GM21515 (cell line): ENCODE data around the gene IVL.

ENCODE experiments used
- ATAC-seq: cut with Tn5 transposase; IDR thresholded peaks from one replicate; pipeline ENCODE4 v1.9.1; 2021; ENCODE audit not compliant: unreplicated experiment

The IVL gene, protein sequence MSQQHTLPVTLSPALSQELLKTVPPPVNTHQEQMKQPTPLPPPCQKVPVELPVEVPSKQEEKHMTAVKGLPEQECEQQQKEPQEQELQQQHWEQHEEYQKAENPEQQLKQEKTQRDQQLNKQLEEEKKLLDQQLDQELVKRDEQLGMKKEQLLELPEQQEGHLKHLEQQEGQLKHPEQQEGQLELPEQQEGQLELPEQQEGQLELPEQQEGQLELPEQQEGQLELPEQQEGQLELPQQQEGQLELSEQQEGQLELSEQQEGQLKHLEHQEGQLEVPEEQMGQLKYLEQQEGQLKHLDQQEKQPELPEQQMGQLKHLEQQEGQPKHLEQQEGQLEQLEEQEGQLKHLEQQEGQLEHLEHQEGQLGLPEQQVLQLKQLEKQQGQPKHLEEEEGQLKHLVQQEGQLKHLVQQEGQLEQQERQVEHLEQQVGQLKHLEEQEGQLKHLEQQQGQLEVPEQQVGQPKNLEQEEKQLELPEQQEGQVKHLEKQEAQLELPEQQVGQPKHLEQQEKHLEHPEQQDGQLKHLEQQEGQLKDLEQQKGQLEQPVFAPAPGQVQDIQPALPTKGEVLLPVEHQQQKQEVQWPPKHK

DNA sequence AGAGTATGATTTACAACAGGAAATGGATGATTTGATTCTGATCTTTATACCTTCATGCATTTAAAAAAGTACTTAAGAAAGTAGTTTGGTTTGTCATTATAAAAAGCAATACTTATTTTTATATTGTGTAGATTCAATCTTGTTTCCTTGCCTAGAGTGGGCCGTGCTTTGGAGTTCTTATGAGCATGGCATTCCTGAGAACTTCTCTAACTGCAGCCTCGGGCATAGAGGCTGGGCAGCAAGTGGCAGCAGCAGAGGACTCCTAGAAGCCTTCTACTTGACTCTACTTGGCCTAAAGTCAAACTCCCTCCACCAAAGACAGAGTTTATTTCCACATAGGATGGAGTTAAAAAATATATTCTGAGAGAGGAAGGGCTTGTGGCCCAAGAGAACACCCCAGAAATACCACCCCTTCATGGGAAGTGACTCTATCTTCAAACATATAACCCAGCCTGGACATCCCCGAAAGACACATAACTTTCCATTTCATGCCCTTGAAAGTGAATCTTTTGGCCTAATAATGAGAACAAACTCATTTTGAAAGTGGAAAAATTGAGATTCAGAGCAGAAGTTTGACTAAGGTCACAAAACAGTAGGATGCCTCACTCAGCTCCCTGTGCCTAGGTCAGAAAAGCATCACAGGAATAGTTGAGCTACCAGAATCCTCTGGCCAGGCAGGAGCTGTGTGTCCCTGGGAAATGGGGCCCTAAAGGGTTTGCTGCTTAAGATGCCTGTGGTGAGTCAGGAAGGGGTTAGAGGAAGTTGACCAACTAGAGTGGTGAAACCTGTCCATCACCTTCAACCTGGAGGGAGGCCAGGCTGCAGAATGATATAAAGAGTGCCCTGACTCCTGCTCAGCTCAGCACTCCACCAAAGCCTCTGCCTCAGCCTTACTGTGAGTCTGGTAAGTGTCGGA lies at the start of gene IVL:
IVL (plus strand) TSS at position 861 of the 916 bp plus-strand sequence. CDS start 1,252 bp downstream, outside the sequence.
- ATAC-seq = no peak

DNA sequence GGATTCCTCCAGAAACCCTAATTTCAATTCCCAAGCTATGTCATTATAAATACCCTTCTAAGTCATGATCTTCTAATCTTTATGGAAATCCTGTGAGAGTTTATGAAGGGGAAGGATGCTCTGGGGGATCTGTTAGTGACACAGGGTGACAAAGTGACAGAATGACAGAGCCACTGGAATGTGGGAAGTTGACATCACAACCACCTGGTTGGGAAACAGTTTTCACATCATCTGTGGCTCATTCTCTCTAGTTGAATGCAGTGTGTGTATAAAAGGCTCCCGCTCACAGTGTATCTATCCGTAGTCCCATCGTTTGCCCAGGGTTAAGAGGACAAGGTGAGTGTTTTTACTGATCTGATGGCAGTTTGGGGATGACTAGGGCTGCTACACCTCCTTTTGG lies 48.6 kb upstream of the IVL start, which contains the start of gene LCE7A:
LCE7A (plus strand) TSS at position 301 of the 400 bp plus-strand sequence. CDS start 702 bp downstream, outside the sequence.
- ATAC-seq = no peak

DNA sequence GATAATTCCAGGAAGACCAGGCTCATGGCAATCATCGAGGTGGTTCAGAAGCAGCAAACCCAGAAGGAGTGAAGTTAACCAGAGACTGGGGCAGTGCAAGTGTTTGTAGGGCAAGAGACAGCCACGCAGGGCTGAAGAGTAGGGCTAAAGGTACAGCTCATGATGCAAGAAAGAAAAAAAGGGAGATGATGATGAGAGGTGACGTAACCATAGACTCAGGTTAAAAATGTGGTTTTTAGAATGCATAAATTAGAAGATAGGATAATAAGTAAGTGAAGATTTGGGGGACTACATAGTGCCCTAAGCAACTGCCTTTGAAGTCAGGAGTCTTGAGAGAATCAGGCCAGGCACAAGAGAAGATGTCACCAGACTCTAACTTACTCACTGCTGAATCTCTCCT lies 48.2 kb upstream of the IVL start:
- ATAC-seq = no peak

DNA sequence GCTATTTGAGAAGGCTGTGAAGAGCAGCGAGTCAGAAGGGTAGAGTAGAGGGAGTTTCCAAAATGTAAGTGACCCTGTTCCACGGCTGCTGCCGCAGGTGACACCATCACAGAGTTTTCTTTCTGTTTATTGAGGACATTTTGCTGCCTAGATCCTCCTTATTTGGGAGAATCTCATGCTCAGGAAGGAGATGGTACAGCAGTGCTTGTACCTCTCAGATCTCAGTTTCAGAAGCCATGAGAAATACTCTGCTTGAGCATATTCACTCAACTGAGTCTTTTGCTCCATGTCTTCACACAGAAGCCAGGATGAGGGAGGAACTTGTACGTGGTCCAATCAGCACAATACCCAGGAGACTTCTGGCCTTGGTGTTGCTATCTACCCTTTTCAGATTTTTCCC lies 47.0 kb upstream of the IVL start:
- ATAC-seq = no peak

DNA sequence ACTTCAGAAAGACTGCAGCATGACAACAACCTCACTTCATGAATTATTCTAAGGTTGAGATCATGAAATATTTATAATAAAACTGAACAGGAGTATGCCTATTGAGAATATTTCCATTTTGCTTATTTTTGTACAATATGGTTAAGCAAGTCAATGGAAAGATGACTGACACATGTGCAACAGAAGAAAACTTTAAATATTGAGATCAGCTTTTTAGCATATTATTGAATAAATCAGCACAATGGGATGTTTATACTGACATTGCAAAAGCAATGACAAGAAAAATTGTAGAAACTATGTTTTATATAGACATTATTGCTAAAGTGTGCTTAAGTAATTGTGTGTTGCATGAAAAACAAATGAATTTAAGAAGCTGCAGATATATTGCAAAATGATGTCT lies 43.9 kb upstream of the IVL start:
- ATAC-seq = no peak

DNA sequence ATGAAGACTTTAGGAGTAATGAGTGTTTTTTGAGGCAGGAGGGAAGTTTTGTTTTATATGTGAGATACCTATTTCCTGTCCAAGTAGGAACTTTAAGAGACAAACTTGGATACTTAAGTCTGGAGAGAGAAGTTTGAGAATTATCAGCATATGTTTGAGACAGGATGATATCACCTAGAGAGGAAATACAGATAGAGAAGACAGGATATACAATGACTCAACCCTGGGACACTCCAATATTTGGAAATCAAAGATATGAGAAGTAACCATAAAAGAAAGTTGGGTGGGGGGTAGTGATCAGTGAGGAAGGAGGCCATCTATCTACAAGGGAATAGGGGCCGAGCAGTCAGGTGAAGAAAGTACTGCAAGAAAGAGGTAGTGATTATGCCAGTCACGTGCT lies 42.0 kb upstream of the IVL start:
- no peak for ATAC-seq

DNA sequence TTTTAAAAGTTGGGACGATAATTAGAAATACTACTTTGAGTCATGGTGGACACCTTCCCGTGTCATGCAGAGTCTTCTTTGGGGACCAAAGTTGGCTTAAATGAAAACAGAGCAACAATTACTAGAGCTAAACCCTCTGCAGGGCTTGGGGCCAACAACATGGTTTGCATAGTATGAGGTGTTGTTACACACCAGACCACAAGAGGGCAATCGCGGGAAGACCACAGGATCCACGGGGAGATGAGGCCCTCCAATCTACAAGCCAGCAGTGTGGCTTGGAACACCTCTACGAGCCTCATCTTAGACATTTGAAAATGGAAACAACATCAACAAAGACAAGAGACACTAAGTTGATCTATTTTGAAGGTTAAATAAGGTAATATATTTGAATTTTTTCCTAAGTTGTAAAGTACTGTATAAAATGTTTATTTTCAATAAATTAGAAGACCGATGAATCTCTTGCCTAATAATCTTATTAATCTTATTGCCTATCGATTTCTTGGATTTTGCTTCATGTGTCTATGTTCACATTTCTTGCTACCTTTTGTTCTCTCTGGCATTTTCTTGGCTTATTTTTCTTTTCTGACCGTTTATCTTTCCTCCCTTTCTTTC lies 38.4 kb upstream of the IVL start:
- no peak for ATAC-seq

DNA sequence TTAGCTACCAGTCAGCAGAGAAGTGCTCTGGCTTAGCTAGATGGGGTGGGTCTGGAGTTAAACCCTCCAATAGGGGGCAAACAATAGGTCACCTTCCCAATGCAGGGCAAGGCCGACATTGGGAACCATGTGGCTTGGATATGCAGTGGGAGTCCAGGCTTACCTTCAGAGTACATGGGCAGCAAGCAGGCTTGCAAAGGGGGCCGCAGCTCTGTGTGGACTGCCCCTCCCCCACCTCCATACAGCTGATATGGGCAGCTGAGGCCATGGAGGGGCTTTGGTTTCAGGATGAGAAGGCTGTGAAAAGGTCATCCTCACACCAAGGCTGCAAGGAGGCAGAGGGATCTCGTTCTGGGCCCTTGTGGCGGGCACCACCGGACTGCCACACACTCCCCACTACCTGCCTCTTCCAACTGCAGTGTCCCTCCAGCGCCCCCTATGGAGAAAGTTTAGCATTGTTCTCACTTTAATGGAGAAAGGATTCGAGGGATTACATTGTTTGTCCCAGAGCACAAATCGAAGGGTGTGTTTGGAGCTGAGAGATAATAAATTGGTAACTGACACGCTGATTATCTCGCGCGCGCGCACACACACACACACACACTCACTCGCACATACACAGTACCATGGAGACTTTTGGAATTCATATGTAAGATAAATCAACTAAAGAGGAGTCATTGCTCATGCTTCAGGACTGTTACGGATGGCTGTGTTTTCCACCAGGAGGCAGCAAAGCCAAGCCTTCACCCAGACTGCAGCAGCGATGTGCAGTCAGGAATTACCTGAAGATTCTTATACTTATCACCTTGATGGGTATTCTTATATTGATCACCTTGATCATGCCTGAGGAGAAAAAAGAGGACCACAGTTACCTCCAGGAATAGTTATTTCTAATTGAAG lies 37.3 kb upstream of the IVL start:
- ATAC-seq = no peak

DNA sequence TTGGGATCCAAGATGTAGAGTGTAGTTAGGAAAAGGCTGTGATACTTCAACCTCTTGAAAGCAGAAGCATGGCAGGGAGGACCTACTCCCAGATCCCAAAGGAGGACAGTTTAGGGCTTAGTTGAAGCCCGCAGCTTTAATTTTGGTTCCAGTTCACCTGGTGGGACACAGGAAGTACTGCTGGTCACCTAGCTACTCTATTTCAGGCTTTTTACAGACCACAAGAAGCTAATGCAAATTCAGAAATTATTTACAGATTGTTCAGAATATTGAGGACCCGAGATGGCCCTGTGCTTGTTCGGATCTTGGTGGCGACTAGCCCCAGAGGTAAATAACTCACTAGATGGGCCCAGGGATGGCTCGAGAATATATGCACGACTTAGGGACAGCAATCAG lies 36.6 kb upstream of the IVL start:
- no peak for ATAC-seq

DNA sequence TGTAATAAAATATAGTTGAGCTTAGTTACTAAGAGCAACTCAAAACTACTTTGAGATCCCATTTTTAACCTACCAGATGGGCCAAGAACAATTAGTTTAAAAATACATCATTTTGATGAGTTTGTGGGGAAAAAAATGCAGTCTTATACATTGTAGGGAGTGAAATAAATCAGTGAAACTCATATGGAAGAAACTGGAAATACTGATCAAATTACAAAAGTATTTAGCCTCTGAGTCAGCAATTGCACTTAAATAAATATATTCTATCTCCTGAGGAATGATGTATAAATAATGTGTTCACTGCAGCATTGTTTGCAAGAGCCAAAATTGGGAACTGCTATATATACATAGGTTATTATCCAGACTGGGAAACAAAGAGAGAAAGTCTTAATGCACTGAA lies 34.9 kb upstream of the IVL start:
- ATAC-seq = no peak

DNA sequence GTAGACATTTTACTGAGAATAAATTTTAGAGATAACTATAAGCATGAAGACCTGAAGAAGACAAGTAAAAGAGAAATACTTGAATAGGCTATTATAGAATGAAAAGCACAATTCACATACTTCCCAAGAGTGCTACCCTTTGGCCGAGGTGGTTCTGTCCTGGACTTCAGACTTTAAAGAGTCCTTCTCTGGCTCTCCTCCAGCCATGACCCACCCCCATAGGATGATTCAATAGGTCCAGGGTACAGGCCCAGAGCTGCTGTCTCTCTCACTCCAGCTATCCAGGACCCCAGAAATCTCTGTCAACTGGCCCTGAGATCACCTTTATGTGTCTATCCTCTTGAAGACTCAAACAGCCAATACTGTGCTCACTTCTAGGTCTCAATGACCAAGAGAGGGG lies 31.5 kb upstream of the IVL start:
- no peak for ATAC-seq

DNA sequence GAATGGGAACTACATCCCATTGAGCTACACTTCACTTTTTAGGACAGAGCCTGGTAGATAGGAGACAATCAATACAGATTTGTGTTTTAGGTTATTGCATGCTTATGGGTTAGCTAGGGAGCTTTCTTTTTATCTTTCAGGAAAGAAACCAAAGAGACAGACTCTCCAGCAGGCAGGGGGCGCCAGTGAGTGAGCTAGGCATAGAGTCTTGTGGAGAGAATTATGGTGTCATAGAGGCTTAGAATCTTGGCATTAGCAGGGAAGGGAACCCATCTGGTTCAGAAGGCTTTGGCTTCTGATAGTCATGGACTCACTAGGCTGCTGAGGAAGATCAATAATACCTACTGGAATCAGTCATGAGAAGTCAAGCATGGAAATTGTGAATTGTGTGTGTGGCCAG lies 30.3 kb upstream of the IVL start, which contains the start of gene SMCP:
SMCP (plus strand) TSS at position 281 of the 400 bp plus-strand sequence. CDS start 6,101 bp downstream, outside the sequence.
- no peak for ATAC-seq

DNA sequence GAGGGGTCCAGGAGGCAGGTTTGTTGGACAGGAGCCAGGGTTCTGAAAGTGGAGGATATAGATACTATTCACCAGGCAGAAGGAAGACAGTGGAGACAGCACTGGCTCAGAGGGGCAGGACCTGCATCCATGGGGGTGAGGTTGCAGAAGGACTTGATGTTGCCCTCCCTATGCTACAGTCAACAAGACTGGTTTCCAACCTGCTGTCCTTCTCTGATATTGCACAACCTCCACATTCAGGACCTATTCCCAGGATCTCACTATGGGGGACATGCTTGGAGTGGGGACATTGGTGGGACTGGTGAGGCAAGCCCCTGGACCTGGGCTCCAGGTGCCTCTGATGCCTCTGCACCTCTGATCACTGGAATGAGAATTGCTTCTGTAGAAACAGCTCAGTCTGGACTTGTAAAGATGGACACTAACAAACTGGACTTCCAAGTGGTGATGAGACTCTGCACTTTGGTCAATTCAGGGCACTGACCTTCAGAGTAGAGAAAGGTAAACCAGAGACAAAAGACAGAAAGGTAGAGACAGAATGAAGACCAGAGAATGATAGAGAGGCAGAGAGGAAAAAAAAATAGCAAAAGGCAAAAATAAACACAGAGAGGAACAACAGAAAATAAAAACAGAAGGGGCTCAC lies 28.7 kb upstream of the IVL start:
- ATAC-seq = no peak

DNA sequence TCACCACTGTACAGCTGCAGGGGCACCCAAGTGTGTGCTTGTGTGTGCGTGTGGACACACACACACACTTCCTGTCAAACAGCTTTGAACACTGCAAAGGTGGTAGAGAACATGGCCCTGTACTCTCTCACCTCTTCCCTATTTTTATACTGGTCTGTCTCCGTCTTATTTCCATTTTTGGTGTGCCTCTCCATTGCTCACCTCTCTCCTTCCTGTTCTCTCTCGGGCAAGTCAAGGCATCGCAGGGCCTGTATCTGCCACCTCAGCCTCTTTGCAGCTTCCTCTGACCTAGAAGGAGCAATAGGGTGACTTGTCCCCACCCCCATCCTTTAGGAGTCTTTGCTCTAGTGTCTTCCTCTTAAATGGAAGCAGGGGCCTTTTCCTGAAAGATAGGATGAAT lies 28.0 kb upstream of the IVL start:
- no peak for ATAC-seq

DNA sequence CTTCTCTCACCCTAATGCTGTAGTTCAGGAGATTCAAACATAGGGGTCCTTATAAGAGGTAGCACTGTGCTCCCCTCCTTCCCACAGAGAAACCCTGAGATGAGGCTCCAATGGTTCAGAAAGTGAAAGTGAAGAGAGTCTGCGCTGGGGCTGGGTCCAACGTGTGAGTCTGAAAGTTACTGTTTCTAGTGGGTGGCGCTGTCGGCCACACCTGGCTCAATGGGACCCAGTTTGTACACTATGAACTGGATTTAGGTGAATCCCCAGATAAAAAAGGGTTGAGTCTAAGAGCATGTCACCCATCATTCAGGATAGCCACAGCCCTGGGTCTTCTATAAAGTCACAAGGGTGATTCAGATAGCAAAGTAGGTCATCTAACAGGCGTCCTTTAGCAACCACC lies 27.4 kb upstream of the IVL start:
- no peak for ATAC-seq

DNA sequence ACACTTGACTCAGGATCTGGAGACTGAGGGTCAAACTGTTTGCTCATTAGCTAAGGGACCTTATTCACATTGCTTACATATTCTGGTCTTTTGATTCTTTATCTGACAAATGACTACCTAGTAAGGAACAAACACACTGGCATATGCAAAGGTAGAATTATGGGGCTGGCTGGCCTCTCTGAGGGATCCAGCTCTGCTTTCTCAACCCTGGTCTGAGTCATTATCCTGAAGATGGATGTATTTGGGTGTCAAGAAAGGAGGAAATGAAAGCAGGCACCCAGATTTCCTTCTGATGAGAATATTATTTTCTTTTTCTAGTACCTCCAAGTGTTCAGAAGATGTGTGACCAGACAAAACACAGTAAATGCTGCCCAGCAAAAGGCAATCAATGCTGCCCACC lies 24.3 kb upstream of the IVL start:
- no peak for ATAC-seq

DNA sequence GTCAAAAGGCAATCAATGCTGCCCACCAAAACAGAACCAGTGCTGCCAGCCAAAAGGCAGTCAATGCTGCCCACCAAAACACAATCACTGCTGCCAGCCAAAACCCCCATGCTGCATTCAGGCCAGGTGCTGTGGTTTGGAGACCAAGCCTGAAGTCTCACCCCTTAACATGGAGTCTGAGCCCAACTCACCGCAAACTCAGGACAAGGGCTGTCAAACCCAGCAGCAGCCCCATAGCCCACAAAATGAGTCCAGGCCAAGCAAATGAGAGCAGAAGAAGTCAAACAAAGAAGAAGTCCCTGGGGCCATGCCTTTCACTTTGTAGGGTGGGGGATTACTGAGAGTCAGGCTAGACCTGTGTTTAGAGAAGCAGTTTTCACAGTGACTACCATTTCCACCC lies 23.8 kb upstream of the IVL start:
- no peak for ATAC-seq

DNA sequence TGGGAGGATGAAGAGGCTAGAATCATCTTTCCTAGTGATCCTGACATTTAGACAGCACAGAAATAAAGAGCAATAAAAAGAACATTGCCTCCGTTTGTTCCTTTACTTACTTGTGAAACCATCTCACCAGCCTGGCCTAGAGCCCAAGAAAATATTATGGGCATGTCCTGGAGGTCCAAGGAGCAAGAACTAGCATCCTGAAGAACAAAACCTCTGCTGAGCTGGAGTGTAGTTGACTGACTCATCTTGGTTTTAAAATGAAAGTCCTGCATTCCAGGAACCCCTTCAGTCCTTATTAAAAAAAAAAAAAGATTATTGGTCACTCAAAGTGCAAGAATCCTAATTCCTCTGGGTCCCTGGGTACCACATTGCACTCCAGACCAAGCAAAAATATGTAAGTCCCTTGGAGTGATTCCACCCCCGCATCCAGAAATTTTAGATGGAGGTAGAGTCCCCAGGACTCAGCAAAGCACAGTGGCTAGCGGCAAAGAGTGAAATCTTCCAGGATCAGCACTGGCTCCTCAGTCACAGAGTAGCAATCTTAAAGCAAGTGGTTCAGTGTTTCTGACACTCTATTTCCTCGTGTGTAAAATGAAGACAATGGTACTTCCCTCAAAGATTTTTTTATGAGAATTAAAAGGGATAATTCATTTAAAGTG lies 23.3 kb upstream of the IVL start:
- ATAC-seq = no peak

DNA sequence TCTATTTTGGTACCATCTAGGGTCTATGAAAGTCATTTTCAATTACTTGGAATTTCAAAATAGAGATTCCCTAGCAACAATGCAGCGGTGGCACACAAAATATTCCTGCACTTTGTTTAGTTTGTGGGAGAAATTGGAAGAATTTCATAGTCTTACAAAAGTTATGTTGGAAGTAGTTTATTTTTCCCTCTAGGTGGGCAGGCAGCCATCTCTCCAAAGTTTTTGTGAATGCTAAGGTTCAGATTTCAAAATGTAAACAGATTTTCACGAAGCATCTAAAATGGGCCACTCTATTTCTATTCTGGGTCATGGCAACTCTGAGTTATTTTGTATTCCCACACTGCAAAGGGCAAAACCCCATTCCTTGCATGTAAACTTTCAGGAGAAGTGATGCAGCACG lies 22.3 kb upstream of the IVL start:
- no peak for ATAC-seq
